ENCODE results near the gene NPTXR.

Gene NPTXR

DNA sequence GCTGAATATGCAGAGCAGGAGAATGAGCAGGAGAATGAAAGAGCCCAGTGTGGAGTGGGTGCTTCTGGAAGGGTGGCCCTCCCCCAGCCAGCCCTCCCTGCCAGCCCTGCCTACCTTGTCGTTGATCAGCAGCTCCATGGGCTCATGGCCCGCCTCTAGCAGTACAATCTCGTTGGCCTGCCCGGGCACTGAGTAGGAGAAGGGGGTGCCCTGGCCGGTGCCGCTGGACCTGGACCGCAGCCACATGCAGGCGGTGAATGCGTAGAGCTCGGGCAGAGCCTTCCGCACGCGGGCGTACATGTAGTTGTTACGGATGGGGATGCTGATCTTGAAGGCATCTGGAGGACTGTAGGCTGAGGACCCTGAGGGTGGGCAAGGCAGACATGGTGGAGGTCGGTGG, 17.4 kb downstream of the NPTXR start:
- H4K8ac ChIP-seq (ENCODE audit: low read depth, low read length): no peak overlapping the region
- H3K4ac ChIP-seq (ENCODE audit: low read depth, low read length): no peak overlapping the region
- H4K5ac ChIP-seq (ENCODE audit: low read length): no peak overlapping the region
- H2BK15ac ChIP-seq (replicated peaks; ENCODE audit: low read depth): no peak overlapping the region
- H2BK5ac ChIP-seq (ENCODE audit: low read length): no peak overlapping the region
- no peak overlapping the region for H2AK5ac ChIP-seq (ENCODE audit: low read length)
- no CpG with 5 or more reads among the region's 16 CpGs for WGBS (ENCODE audit: extremely low coverage, insufficient coverage, low lambda C conversion rate)
- no peaks in the 10 kb centered on the region for H3K79me1 ChIP-seq (ENCODE audit: low read length)
- H3K27me3 ChIP-seq (ENCODE audit: insufficient read depth, low read length, poor library complexity): no peaks in the 10 kb centered on the region
- no peak overlapping the region for H3K23ac ChIP-seq (ENCODE audit: low read length)
- H3K9ac ChIP-seq (ENCODE audit: low read length): no peak overlapping the region
- H3K36me3 ChIP-seq (ENCODE audit: control insufficient read depth, insufficient read depth, low read length): no peaks in the 10 kb centered on the region
- H3K4me1 ChIP-seq (ENCODE audit: control insufficient read depth, low read depth, low read length): no peaks in the 10 kb centered on the region
- no peak overlapping the region for H3K27ac ChIP-seq (ENCODE audit: low read depth, low read length)
- no peak for DNase-seq
- no peak overlapping the region for H3K4me2 ChIP-seq (ENCODE audit: low read length)
- H3K79me2 ChIP-seq (ENCODE audit: control insufficient read depth, insufficient read depth, low read length): no peaks in the 10 kb centered on the region
- no peak overlapping the region for H3K4me3 ChIP-seq (ENCODE audit: low read length)
- no peak overlapping the region for H3K56ac ChIP-seq (ENCODE audit: low read length)
- H2BK120ac ChIP-seq (ENCODE audit: low read depth, low read length): no peak overlapping the region
- H3K18ac ChIP-seq (ENCODE audit: low read length): no peak overlapping the region

DNA sequence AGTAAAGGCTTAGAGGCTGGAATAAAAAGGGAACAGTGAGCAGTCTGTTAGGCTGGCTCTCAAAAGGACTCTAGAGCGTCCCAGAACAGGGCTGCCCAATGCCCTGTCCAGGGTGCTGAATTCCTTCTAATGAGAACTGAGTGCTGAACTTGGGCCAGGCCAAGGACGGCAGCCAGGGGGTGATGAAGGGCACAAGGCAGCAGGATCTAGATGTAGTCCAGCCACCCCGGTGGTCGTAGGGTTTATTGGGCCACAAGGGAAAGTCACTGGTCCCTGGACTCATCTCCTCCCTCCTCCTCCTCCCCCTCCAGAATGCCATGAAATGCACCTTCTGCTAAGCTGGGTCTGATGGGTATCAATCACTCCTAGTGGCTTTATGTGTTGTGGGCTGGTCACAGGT, 19.2 kb downstream of the NPTXR start:
- H2BK5ac ChIP-seq (ENCODE audit: low read length): no peak overlapping the region
- H3K27ac ChIP-seq (ENCODE audit: low read depth, low read length): no peak overlapping the region
- H2BK120ac ChIP-seq (ENCODE audit: low read depth, low read length): no peak overlapping the region
- no CpG with 5 or more reads among the region's 4 CpGs for WGBS (ENCODE audit: extremely low coverage, insufficient coverage, low lambda C conversion rate)
- H3K79me1 ChIP-seq (ENCODE audit: low read length): no peaks in the 10 kb centered on the region
- H2AK5ac ChIP-seq (ENCODE audit: low read length): no peak overlapping the region
- no peak overlapping the region for H3K9ac ChIP-seq (ENCODE audit: low read length)
- no peak overlapping the region for H3K18ac ChIP-seq (ENCODE audit: low read length)
- H4K8ac ChIP-seq (ENCODE audit: low read depth, low read length): no peak overlapping the region
- H3K79me2 ChIP-seq (ENCODE audit: control insufficient read depth, insufficient read depth, low read length): no peaks in the 10 kb centered on the region
- no peak overlapping the region for H4K5ac ChIP-seq (ENCODE audit: low read length)
- no peaks in the 10 kb centered on the region for H3K27me3 ChIP-seq (ENCODE audit: insufficient read depth, low read length, poor library complexity)
- no peak overlapping the region for H2BK15ac ChIP-seq (replicated peaks; ENCODE audit: low read depth)
- peak; percentile 94 for DNase-seq
- no peaks in the 10 kb centered on the region for H3K4me1 ChIP-seq (ENCODE audit: control insufficient read depth, low read depth, low read length)
- no peak overlapping the region for H3K4me2 ChIP-seq (ENCODE audit: low read length)
- H3K36me3 ChIP-seq (ENCODE audit: control insufficient read depth, insufficient read depth, low read length): no peaks in the 10 kb centered on the region
- no peak overlapping the region for H3K56ac ChIP-seq (ENCODE audit: low read length)
- H3K4me3 ChIP-seq (ENCODE audit: low read length): no peak overlapping the region
- H3K4ac ChIP-seq (ENCODE audit: low read depth, low read length): no peak overlapping the region
- H3K23ac ChIP-seq (ENCODE audit: low read length): no peak overlapping the region

DNA sequence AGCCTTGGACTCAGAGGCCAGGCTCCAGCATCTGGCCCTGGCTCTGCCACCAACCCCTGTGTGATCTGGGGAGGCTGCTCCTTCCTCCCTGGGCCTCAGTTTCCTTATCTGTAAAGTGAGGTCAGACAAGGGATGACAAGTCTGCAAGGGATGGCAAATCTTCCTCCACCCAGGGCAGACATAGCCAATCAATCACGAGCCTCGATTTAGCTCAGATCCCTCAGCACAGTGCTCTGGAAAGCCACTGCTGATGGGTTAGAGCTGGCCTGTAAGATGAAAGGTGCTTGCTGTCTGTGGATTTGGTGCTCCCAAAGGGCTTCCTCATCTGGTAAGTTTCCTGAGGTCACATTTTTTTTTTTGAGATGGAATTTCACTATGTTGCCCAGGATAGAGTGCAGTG, 20.2 kb downstream of the NPTXR start:
- no peak overlapping the region for H3K56ac ChIP-seq (ENCODE audit: low read length)

DNA sequence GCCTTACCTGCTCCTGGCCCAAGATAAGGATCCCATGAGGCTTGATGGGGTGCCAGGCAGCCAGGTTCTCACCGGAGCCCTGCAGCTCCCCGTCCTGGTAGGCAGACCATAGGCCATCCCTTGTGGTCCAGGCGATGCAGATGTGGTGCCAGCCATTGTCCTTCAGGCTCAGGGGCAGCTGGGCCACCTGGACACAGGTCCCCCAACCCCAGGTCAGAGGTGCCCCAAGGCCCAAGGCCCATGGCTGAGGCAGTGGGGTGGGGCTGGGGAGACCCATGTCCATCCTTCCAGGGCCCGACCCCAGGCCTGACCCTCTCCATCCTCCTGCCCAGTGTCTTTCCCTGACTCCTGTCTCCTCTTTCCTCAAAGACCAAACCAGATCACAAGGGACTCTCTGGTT, 20.8 kb downstream of the NPTXR start:
- Histone ChIP-seq H3K9ac (ENCODE audit: low read length) (no peak overlapping the region), H4K5ac (ENCODE audit: low read length) (no peak overlapping the region), H4K8ac (ENCODE audit: low read depth, low read length) (no peak overlapping the region), H3K23ac (ENCODE audit: low read length) (no peak overlapping the region), H3K56ac (ENCODE audit: low read length) (no peak overlapping the region), H2BK5ac (ENCODE audit: low read length) (no peak overlapping the region), H3K27me3 (ENCODE audit: insufficient read depth, low read length, poor library complexity) (no peaks in the 10 kb centered on the region), H3K4me2 (ENCODE audit: low read length) (no peak overlapping the region), H3K4me1 (ENCODE audit: control insufficient read depth, low read depth, low read length) (no peaks in the 10 kb centered on the region), H3K79me2 (ENCODE audit: control insufficient read depth, insufficient read depth, low read length) (no peaks in the 10 kb centered on the region), H3K4me3 (ENCODE audit: low read length) (no peak overlapping the region), H3K4ac (ENCODE audit: low read depth, low read length) (no peak overlapping the region), H3K27ac (ENCODE audit: low read depth, low read length) (no peak overlapping the region), H3K36me3 (ENCODE audit: control insufficient read depth, insufficient read depth, low read length) (no peaks in the 10 kb centered on the region), H2AK5ac (ENCODE audit: low read length) (no peak overlapping the region), H2BK15ac (replicated peaks; ENCODE audit: low read depth) (no peak overlapping the region), H2BK120ac (ENCODE audit: low read depth, low read length) (no peak overlapping the region), H3K18ac (ENCODE audit: low read length) (no peak overlapping the region), H3K79me1 (ENCODE audit: low read length) (no peaks in the 10 kb centered on the region)
- WGBS (ENCODE audit: extremely low coverage, insufficient coverage, low lambda C conversion rate): no CpG with 5 or more reads among the region's 4 CpGs
- DNase-seq: no peak

More for the DNA sequence above, 20.2 kb downstream of the NPTXR start:
- no peak overlapping the region for H2BK5ac ChIP-seq (ENCODE audit: low read length)
- H3K4me3 ChIP-seq (ENCODE audit: low read length): no peak overlapping the region
- H3K79me1 ChIP-seq (ENCODE audit: low read length): no peaks in the 10 kb centered on the region
- WGBS (ENCODE audit: extremely low coverage, insufficient coverage, low lambda C conversion rate): no CpG with 5 or more reads among the region's 2 CpGs
- H3K9ac ChIP-seq (ENCODE audit: low read length): no peak overlapping the region
- no peak overlapping the region for H3K4ac ChIP-seq (ENCODE audit: low read depth, low read length)
- no peak overlapping the region for H4K8ac ChIP-seq (ENCODE audit: low read depth, low read length)
- no peak overlapping the region for H3K4me2 ChIP-seq (ENCODE audit: low read length)
- no peaks in the 10 kb centered on the region for H3K27me3 ChIP-seq (ENCODE audit: insufficient read depth, low read length, poor library complexity)
- no peak overlapping the region for H2BK120ac ChIP-seq (ENCODE audit: low read depth, low read length)
- H3K27ac ChIP-seq (ENCODE audit: low read depth, low read length): no peak overlapping the region
- no peak overlapping the region for H3K23ac ChIP-seq (ENCODE audit: low read length)
- no peaks in the 10 kb centered on the region for H3K36me3 ChIP-seq (ENCODE audit: control insufficient read depth, insufficient read depth, low read length)
- no peak overlapping the region for H2BK15ac ChIP-seq (replicated peaks; ENCODE audit: low read depth)
- H2AK5ac ChIP-seq (ENCODE audit: low read length): no peak overlapping the region
- no peak overlapping the region for H3K18ac ChIP-seq (ENCODE audit: low read length)
- H4K5ac ChIP-seq (ENCODE audit: low read length): no peak overlapping the region
- H3K4me1 ChIP-seq (ENCODE audit: control insufficient read depth, low read depth, low read length): no peaks in the 10 kb centered on the region
- no peaks in the 10 kb centered on the region for H3K79me2 ChIP-seq (ENCODE audit: control insufficient read depth, insufficient read depth, low read length)
- DNase-seq: no peak

DNA sequence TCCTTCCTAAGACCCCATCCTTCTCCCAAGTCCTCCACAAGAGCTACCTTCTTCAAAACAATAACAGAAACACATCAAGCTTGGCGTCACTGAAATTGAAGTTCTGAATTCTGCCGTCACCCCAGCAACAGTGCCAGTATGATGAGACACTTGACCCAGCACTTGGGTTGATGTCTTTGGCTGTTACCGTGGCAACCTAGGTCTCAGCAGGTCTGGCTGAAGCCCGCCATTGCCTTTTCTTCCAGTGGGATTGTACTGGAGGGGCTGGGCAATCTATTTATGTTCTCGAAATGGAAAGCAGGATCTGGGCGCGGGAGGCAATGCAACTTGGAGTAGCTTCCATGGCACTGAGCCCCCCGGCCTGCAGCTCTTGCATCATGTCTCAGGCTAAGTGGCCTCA, 23.8 kb downstream of the NPTXR start:
- DNase-seq: no peak
- H2BK15ac ChIP-seq (replicated peaks; ENCODE audit: low read depth): no peak overlapping the region
- no peak overlapping the region for H3K56ac ChIP-seq (ENCODE audit: low read length)
- H3K18ac ChIP-seq (ENCODE audit: low read length): no peak overlapping the region
- H3K4ac ChIP-seq (ENCODE audit: low read depth, low read length): no peak overlapping the region
- no peak overlapping the region for H2AK5ac ChIP-seq (ENCODE audit: low read length)
- H3K27me3 ChIP-seq (ENCODE audit: insufficient read depth, low read length, poor library complexity): no peaks in the 10 kb centered on the region
- no peak overlapping the region for H2BK120ac ChIP-seq (ENCODE audit: low read depth, low read length)
- H4K8ac ChIP-seq (ENCODE audit: low read depth, low read length): no peak overlapping the region
- H3K27ac ChIP-seq (ENCODE audit: low read depth, low read length): no peak overlapping the region
- no peak overlapping the region for H4K5ac ChIP-seq (ENCODE audit: low read length)
- no peaks in the 10 kb centered on the region for H3K79me1 ChIP-seq (ENCODE audit: low read length)
- no peak overlapping the region for H3K4me3 ChIP-seq (ENCODE audit: low read length)
- no peak overlapping the region for H2BK5ac ChIP-seq (ENCODE audit: low read length)
- no peaks in the 10 kb centered on the region for H3K36me3 ChIP-seq (ENCODE audit: control insufficient read depth, insufficient read depth, low read length)
- no peak overlapping the region for H3K23ac ChIP-seq (ENCODE audit: low read length)
- H3K4me2 ChIP-seq (ENCODE audit: low read length): no peak overlapping the region
- WGBS (ENCODE audit: extremely low coverage, insufficient coverage, low lambda C conversion rate): no CpG with 5 or more reads among the region's 8 CpGs
- no peak overlapping the region for H3K9ac ChIP-seq (ENCODE audit: low read length)
- H3K79me2 ChIP-seq (ENCODE audit: control insufficient read depth, insufficient read depth, low read length): no peaks in the 10 kb centered on the region
- H3K4me1 ChIP-seq (ENCODE audit: control insufficient read depth, low read depth, low read length): no peaks in the 10 kb centered on the region

DNA sequence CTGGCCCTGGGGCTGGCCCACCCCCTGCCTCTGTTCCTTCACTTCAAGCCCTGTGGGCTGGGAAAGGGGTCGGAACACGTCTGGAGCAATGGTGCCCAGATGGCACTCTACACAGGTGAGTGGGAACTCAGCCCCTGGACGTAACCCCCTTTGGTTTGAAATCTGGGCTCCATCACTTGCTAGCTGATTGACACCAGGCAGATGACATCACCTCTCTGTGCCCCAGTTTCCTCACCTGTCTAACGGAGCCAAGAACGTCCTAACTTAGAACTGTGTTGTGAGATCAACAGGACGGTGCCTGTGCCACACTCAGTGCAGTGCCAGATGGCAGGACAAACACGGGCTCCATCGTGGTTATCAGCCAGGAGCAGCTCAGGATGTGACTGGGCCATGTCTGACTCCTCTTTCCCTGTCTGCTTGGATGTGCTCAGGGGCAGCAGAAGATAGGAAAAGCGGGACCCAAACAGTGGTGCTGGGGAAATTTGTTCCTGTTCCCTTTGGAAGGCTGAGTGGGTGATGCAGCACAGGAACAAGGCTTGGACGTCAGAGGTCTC, 24.4 kb downstream of the NPTXR start:
- Histone ChIP-seq H3K79me1 (ENCODE audit: low read length) (no peaks in the 10 kb centered on the region), H3K79me2 (ENCODE audit: control insufficient read depth, insufficient read depth, low read length) (no peaks in the 10 kb centered on the region), H3K36me3 (ENCODE audit: control insufficient read depth, insufficient read depth, low read length) (no peaks in the 10 kb centered on the region), H3K27ac (ENCODE audit: low read depth, low read length) (no peak overlapping the region), H3K9ac (ENCODE audit: low read length) (no peak overlapping the region), H3K18ac (ENCODE audit: low read length) (no peak overlapping the region), H4K8ac (ENCODE audit: low read depth, low read length) (no peak overlapping the region), H3K56ac (ENCODE audit: low read length) (no peak overlapping the region), H3K4me2 (ENCODE audit: low read length) (no peak overlapping the region), H2BK5ac (ENCODE audit: low read length) (no peak overlapping the region), H3K27me3 (ENCODE audit: insufficient read depth, low read length, poor library complexity) (no peaks in the 10 kb centered on the region), H3K4ac (ENCODE audit: low read depth, low read length) (no peak overlapping the region), H3K4me1 (ENCODE audit: control insufficient read depth, low read depth, low read length) (no peaks in the 10 kb centered on the region), H3K4me3 (ENCODE audit: low read length) (no peak overlapping the region), H4K5ac (ENCODE audit: low read length) (no peak overlapping the region), H2BK15ac (replicated peaks; ENCODE audit: low read depth) (no peak overlapping the region), H3K23ac (ENCODE audit: low read length) (no peak overlapping the region), H2BK120ac (ENCODE audit: low read depth, low read length) (no peak overlapping the region), H2AK5ac (ENCODE audit: low read length) (no peak overlapping the region)
- no CpG with 5 or more reads among the region's 10 CpGs for WGBS (ENCODE audit: extremely low coverage, insufficient coverage, low lambda C conversion rate)
- DNase-seq: no peak
